Dendritic cell treated with granulocyte-macrophage colony-stimulating factor and Interleukin-4, amounts not matched to agents 40 ng/mL and 50 ng/mL, for 4 days (primary cell): Measurements from ENCODE around the gene TACC3.

Experiments
- H3K27ac Mint-ChIP-seq: one replicate; pipeline ENCODE4 v1.8.0; 2022; ENCODE audit warnings: mild to moderate bottlenecking, mixed read lengths
- H3K27me3 Mint-ChIP-seq: one replicate; pipeline ENCODE4 v1.8.0; 2022; ENCODE audit warnings: mild to moderate bottlenecking, mixed read lengths
- H3K36me3 Mint-ChIP-seq: one replicate; pipeline ENCODE4 v1.8.0; 2022; ENCODE audit warnings: low read depth, mixed read lengths
- H3K4me1 Mint-ChIP-seq: one replicate; pipeline ENCODE4 v1.8.0; 2022; ENCODE audit warnings: low read depth, mixed read lengths
- H3K4me3 Mint-ChIP-seq: one replicate; pipeline ENCODE4 v1.8.0; 2022; ENCODE audit warnings: mild to moderate bottlenecking, moderate library complexity, mixed read lengths
- H3K9me3 Mint-ChIP-seq: one replicate; pipeline ENCODE4 v1.8.0; 2022; ENCODE audit warnings: mixed read lengths
- intact Hi-C: fragments of 100-400 bp; cut with micrococcal nuclease; formaldehyde crosslinking; loops from one replicate; pipeline ENCODE4 v1.15.0; 2022

The TACC3 gene

DNA sequence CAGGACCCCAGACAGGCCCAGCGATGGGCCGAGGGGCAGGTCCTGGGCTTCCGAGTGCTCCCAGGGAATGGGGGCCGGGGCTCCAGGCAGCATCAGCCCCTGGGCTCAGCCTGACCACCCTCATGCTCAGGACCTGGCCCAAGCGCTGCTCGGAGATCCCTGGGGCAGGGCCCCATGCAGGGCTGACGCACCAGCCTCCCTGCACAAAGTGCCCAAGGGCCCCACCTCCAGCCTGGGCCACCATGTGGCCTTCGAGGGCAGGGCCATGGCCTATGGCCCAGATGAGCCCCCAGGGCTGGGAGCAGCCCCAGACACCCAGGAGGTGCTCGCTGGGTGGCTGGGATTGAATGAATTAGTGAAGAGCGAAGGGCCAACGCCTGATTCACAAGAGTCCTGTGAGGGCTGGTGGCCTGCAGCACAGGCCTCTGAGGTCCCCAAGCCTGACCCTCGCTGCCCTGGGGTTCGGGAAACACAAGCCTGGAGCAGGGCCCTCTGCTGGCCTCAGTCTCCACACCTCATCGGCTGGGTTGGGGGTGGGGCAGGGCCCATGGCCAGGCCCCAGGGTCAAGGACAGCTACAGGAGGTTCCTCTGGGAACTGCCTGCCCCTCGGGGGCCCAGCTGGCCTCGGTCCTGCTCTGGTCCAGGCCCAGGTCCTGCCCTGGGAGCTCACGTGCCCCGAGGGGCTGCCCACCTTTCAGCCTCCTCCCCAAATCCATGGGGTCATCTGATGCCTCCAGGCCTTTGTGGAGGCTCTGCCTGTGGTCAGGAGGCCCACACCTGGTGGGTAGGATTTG is 58.5 kb downstream of the TACC3 start:
- intact Hi-C loops, result no loop called here
- H3K36me3 Mint-ChIP-seq, result no peaks in the 10 kb centered on the region
- peaks cover 2% of the 10 kb centered on the region for H3K27me3 Mint-ChIP-seq
- H3K4me1 Mint-ChIP-seq, result no peaks in the 10 kb centered on the region
- no peaks in the 10 kb centered on the region for H3K9me3 Mint-ChIP-seq
- no peak overlapping the region for H3K4me3 Mint-ChIP-seq
- H3K27ac Mint-ChIP-seq, result no peak overlapping the region

- no peaks in the 10 kb centered on the region for H3K4me1 Mint-ChIP-seq
- H3K27me3 Mint-ChIP-seq, result peaks cover 4% of the 10 kb centered on the region
- no peaks in the 10 kb centered on the region for H3K9me3 Mint-ChIP-seq
- H3K36me3 Mint-ChIP-seq, result no peaks in the 10 kb centered on the region
- no peak overlapping the region for H3K4me3 Mint-ChIP-seq
- intact Hi-C loops, result no loop called here
- no peak overlapping the region for H3K27ac Mint-ChIP-seq
Measured at GRCh38 chr4:1780435-1780834, 59.1 kb downstream of the TACC3 start.

DNA sequence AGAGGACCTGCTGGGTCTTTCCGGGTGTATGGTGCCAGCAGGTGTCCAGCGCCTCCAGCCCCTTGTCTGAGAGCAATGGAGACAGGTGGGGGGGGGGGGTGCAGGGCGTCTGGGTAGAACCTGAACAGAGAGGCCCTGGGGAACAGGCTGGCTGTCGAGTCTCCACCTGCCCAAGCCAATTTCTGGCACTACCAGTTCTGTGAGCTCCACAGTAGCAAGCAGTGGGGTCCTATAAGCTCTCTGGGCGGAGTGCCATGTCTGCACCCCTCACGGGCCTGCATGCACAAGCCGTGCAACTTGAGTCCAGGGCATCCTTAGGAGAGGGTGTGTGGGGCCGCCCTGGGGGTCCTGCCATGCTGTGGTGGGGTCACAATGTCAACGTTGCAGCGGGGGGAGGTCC is 61.7 kb downstream of the TACC3 start:
- H3K4me1 Mint-ChIP-seq, result no peaks in the 10 kb centered on the region
- no peaks in the 10 kb centered on the region for H3K36me3 Mint-ChIP-seq
- H3K9me3 Mint-ChIP-seq, result no peaks in the 10 kb centered on the region

DNA sequence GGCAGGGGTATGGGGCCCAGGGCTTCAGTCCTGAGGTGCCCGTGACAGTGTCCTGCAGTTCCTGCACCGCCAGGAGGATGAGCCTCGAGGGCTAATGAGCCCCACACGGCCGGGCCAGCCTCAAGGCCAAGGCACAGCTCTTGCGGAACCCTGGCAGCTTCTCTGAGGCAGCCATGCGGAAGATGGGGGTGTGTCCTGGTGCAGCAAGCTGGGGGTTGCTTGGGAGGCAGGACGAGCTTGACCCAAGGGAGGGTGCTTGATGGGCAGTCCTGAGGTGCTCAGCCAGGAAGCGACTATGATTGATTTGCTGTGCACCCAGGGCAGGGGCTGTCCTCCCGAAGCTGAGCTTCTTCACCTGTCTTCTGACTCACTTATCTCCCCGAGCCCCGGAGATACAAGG is 62.6 kb downstream of the TACC3 start:
- Mint-ChIP-seq H3K36me3 (no peaks in the 10 kb centered on the region), H3K4me1 (no peaks in the 10 kb centered on the region), H3K9me3 (no peaks in the 10 kb centered on the region), H3K27me3 (peaks cover 4% of the 10 kb centered on the region), H3K27ac (no peak overlapping the region), H3K4me3 (no peak overlapping the region)
- intact Hi-C loops, result no loop called here

More for the DNA sequence above, 61.7 kb downstream of the TACC3 start:
- no peak overlapping the region for H3K4me3 Mint-ChIP-seq
- intact Hi-C loops, result no loop called here
- peaks cover 2% of the 10 kb centered on the region for H3K27me3 Mint-ChIP-seq
- H3K27ac Mint-ChIP-seq, result no peak overlapping the region

GRCh38 chr4:1784395-1784788 is 63.1 kb downstream of the TACC3 start:
- no peak overlapping the region for H3K27ac Mint-ChIP-seq
- no peaks in the 10 kb centered on the region for H3K36me3 Mint-ChIP-seq
- intact Hi-C loops, result no loop called here
- H3K27me3 Mint-ChIP-seq, result peaks cover 7% of the 10 kb centered on the region
- H3K4me1 Mint-ChIP-seq, result no peaks in the 10 kb centered on the region
- no peak overlapping the region for H3K4me3 Mint-ChIP-seq
- no peaks in the 10 kb centered on the region for H3K9me3 Mint-ChIP-seq

DNA sequence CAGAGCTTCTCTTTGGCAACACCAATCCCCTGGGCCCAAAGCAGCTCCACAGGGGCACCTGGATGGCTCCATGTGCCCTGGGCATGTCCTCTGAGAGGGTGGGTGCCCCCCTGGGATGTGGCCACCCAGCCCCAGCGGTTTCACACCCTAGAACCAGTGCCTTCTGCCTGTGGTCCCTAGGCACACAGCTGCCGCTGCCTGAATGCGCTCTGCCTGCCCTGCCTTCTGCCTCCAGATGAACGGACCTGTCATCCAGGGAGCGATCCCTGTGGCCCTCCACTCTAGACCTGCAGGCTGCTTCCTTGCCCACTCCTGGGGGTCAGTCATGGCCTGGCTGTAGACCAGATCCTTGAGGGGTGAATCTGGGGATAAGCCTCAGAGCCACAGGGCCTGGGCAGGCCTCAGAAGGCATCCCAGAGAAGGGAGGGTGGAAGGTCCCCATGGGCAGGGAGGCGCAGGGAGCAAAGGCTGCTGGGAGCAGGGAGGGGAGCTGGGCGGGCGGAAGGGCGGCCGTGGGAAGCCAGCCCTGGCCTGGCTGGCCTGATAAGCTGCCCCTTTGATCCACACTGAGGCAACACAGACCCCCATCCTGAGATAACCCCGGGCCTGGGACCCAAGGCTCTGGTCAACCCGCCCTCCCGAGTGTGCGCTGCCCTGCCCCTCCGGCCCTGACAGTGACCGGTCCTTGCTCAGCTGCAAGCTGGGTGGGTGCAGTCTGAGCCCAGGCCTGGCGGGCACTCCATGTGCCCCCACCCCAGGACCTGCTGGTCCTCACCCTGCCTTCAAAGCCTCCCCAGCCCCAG is 63.7 kb downstream of the TACC3 start:
- no peak overlapping the region for H3K4me3 Mint-ChIP-seq
- peaks cover 10% of the 10 kb centered on the region for H3K27me3 Mint-ChIP-seq
- no peaks in the 10 kb centered on the region for H3K4me1 Mint-ChIP-seq
- no peaks in the 10 kb centered on the region for H3K9me3 Mint-ChIP-seq
- no peak overlapping the region for H3K27ac Mint-ChIP-seq
- H3K36me3 Mint-ChIP-seq, result no peaks in the 10 kb centered on the region
- intact Hi-C loops, result no loop called here

DNA sequence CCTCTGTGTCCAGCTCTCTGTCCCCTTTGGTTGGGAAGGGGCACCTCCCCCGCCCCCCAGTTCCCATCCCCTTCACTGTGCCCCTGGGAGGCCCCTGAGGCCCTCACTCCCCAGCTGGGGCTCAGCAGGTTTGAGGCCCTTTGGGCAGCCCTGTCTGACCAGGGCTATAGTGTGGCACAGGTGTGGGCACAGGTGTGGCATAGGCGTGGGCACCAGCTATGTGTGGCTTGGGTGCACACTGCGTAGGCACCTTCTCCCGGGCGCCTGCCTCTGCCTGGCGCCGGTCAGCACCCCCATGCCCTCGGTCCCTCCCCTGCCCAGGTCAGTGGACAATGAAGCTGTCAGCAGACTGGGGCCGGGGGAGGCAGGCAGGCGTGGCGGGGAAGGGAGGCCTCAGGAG is 64.3 kb downstream of the TACC3 start:
- Mint-ChIP-seq H3K9me3 (no peaks in the 10 kb centered on the region), H3K27me3 (peaks cover 13% of the 10 kb centered on the region), H3K4me1 (no peaks in the 10 kb centered on the region), H3K27ac (no peak overlapping the region), H3K36me3 (no peaks in the 10 kb centered on the region), H3K4me3 (no peak overlapping the region)
- intact Hi-C loops, result no loop called here

GRCh38 chr4:1786544-1787362 is 65.4 kb downstream of the TACC3 start:
- H3K4me3 Mint-ChIP-seq, result no peak overlapping the region
- intact Hi-C loops, result no loop called here
- no peak overlapping the region for H3K27ac Mint-ChIP-seq
- H3K9me3 Mint-ChIP-seq, result no peaks in the 10 kb centered on the region
- H3K27me3 Mint-ChIP-seq, result peaks cover 25% of the 10 kb centered on the region
- H3K4me1 Mint-ChIP-seq, result no peaks in the 10 kb centered on the region
- no peaks in the 10 kb centered on the region for H3K36me3 Mint-ChIP-seq

- peaks cover 33% of the 10 kb centered on the region for H3K27me3 Mint-ChIP-seq
- H3K9me3 Mint-ChIP-seq, result no peaks in the 10 kb centered on the region
- no peaks in the 10 kb centered on the region for H3K36me3 Mint-ChIP-seq
- no peaks in the 10 kb centered on the region for H3K4me1 Mint-ChIP-seq
- H3K4me3 Mint-ChIP-seq, result no peak overlapping the region
- intact Hi-C loops, result no loop called here
- no peak overlapping the region for H3K27ac Mint-ChIP-seq
Measured at GRCh38 chr4:1787411-1788077, 66.2 kb downstream of the TACC3 start.

DNA sequence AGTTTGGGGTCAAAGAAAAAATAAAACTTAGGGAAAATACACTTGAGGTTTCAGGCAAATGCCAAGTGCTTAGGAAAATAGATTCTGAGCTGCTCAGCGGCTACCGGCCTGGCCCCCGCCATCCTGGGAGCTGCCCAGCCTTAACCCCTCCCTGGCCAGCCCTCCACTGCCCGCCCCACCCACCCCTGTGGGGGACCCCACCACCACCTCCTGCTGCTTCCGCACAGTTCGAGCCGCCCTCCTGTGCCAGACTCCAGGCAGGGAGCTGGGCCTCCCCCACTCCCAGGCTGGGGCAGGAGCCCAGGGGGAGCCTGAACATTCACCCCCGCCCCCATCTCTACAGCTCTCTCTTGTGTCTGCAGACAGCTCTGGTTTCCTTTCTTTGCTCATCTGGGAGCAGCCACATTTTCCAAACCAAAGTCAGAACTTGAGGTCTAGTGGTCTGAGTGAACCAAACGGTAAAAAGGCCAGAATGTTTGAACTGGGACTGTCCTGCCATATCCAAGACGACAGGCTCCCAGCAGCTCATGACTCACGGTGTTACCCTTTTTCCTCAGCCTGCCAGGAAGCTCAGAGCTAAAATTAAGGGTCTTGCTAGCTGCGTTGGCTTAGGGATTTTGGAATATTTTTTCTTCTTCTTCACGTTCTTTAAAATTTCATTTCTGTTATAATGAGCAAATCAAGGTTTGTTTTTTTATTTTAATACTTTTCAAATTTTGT is 67.1 kb downstream of the TACC3 start:
- intact Hi-C loops, result no loop called here
- Mint-ChIP-seq H3K36me3 (no peaks in the 10 kb centered on the region), H3K4me1 (no peaks in the 10 kb centered on the region), H3K27ac (no peak overlapping the region), H3K27me3 (peaks cover 36% of the 10 kb centered on the region), H3K9me3 (no peaks in the 10 kb centered on the region), H3K4me3 (no peak overlapping the region)

DNA sequence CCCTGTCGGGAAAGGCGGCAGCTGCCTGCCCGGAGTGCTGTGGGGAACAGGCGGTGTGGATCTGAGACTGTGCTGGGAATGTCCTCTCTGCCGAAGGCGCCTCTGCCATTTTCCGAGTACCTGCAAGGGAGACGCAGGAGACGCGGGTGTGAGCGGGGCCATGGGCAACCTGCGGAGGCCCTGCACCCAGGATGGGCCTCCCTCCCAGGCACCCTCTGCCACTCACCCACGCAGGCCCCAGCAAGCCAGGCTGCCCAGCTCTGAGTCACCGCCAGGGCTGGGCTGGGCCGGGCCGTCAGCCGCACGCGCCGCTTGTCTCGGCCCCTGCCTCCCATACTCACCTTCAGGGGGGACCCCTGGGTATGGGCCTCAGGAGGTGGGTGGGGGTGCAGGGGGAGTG is 68.2 kb downstream of the TACC3 start:
- Mint-ChIP-seq H3K4me1 (no peaks in the 10 kb centered on the region), H3K9me3 (no peaks in the 10 kb centered on the region), H3K36me3 (no peaks in the 10 kb centered on the region), H3K27ac (no peak overlapping the region), H3K27me3 (peaks cover 39% of the 10 kb centered on the region), H3K4me3 (no peak overlapping the region)
- intact Hi-C loops, result no loop called here

GRCh38 chr4:1790005-1790404 is 68.7 kb downstream of the TACC3 start:
- no peaks in the 10 kb centered on the region for H3K36me3 Mint-ChIP-seq
- no peaks in the 10 kb centered on the region for H3K9me3 Mint-ChIP-seq
- intact Hi-C loops, result no loop called here
- no peak overlapping the region for H3K4me3 Mint-ChIP-seq
- no peaks in the 10 kb centered on the region for H3K4me1 Mint-ChIP-seq
- no peak overlapping the region for H3K27ac Mint-ChIP-seq
- peaks cover 38% of the 10 kb centered on the region for H3K27me3 Mint-ChIP-seq

GRCh38 chr4:1792158-1792831 is 71.0 kb downstream of the TACC3 start:
- Mint-ChIP-seq H3K4me3 (peak overlapping the region; percentile 30), H3K36me3 (no peaks in the 10 kb centered on the region), H3K27me3 (peaks cover 59% of the 10 kb centered on the region), H3K27ac (no peak overlapping the region), H3K9me3 (no peaks in the 10 kb centered on the region), H3K4me1 (no peaks in the 10 kb centered on the region)
- intact Hi-C loops, result no loop called here
